GM12878 (cell line): Measurements from ENCODE around the gene SSH3. TPM values are rescaled to one million over a fixed set of nuclear protein-coding genes. Genes with fewer than 3 reads are reported as not detected.
A peak's percentile ranks its signal among the peaks of the same experiment; 100 is the strongest.

Experiments
- ATAC-seq: fragments of 200-7000 bp; cut with Tn5 transposase; 3 replicates; pipeline ENCODE4 v1.9.1; 2020; ENCODE audit warnings: mild to moderate bottlenecking, moderate library complexity
- BruUV-seq: library from RNA; stranded (reverse); fragments of 400-500 nt; replicated peaks from 2 replicates; lab custom pipeline; 2021; lab: Mats Ljungman, UMichigan
- CTCF ChIA-PET: fragments of 300-600 bp; sonication (Branson Sonifier 250); formaldehyde crosslinking; extraction: SDS; loops from one replicate; lab custom pipeline; 2021; ENCODE audit warnings: inconsistent platforms; lab: Yijun Ruan, JAX
- POLR2A ChIA-PET: fragments of 350-600 bp; formaldehyde crosslinking; extraction: SDS; loops from one replicate; lab custom pipeline; 2021; ENCODE audit warnings: inconsistent platforms; lab: Charles Lee
- RAD21 ChIA-PET: fragments of 300-600 bp; sonication (Branson Sonifier 250); formaldehyde crosslinking; loops from one replicate; lab custom pipeline; 2023; ENCODE audit warnings: antibody characterized with exemption; ENCODE audit not compliant: unreplicated experiment; lab: Charles Lee
- SMC1A ChIA-PET: fragments of 300-600 bp; sonication (Branson Sonifier 250); formaldehyde crosslinking; loops from one replicate; lab custom pipeline; 2023; ENCODE audit not compliant: unreplicated experiment, uncharacterized antibody; lab: Charles Lee
- DNase-seq: peaks from one replicate; pipeline ENCODE4 v3.0.0-alpha.2; 2011; ENCODE audit warnings: low read depth, low spot score
- FAIRE-seq: peaks from 3 replicates; lab custom pipeline; 2011; peaks lifted over from hg19 to GRCh38; lab: Jason Lieb, UNC
- H2AFZ ChIP-seq: 2 replicates; pipeline ENCODE4 v1.6.0; 2011; ENCODE audit warnings: low read depth, low read length, control low read depth; ENCODE audit not compliant: control insufficient read depth
- H3K27ac ChIP-seq: 2 replicates; pipeline ENCODE4 v1.5.1; 2011; ENCODE audit warnings: control low read depth; ENCODE audit not compliant: control insufficient read depth, insufficient read depth
- H3K27me3 ChIP-seq, 2 experiments: replicated peaks in 1 of 2; 2 replicates each; pipeline versions ENCODE4 v1.6.0 to v1.6.1; 2011; ENCODE audit warnings: low read length in 1 of 2; ENCODE audit not compliant: control insufficient read depth in 2 of 2, insufficient read depth in 2 of 2
- H3K36me3 ChIP-seq, 2 experiments: 2 replicates each; pipeline ENCODE4 v1.5.1; 2011; ENCODE audit warnings: low read length in 1 of 2; ENCODE audit not compliant: control insufficient read depth in 2 of 2, insufficient read depth in 2 of 2
- H3K4me1 ChIP-seq: 2 replicates; pipeline ENCODE4 v1.6.1; 2011; ENCODE audit warnings: mild to moderate bottlenecking, low read length, moderate library complexity, mixed read lengths; ENCODE audit not compliant: control insufficient read depth, insufficient read depth
- H3K4me2 ChIP-seq: 2 replicates; pipeline ENCODE4 v1.6.0; 2011; ENCODE audit warnings: control low read depth; ENCODE audit not compliant: control insufficient read depth, insufficient read depth
- H3K4me3 ChIP-seq: fragments of 200-600 bp; sonication (generic); 2 replicates; pipeline ENCODE4 v1.5.1; 2016
- H3K79me2 ChIP-seq: 2 replicates; pipeline ENCODE4 v1.6.0; 2011; ENCODE audit warnings: low read length; ENCODE audit not compliant: control insufficient read depth, insufficient read depth
- H3K9ac ChIP-seq: 2 replicates; pipeline ENCODE4 v1.8.0; 2011; ENCODE audit warnings: low read length, control low read depth, mixed read lengths; ENCODE audit not compliant: control insufficient read depth, insufficient read depth
- H3K9me3 ChIP-seq: replicated peaks from 3 replicates; pipeline ENCODE4 v1.5.1; 2011; ENCODE audit warnings: mild to moderate bottlenecking, low read length; ENCODE audit not compliant: control insufficient read depth, insufficient read depth
- H4K20me1 ChIP-seq: 2 replicates; pipeline ENCODE4 v1.6.0; 2011; ENCODE audit not compliant: control insufficient read depth, insufficient read depth
- ATF7 ChIP-seq: fragments of 450-650 bp; IDR thresholded peaks from 2 replicates; pipeline ENCODE4 v1.6.1; 2016; ENCODE audit warnings: low read depth, mild to moderate bottlenecking
- BHLHE40 ChIP-seq, 2 experiments: fragments of 450-650 bp in 1 of 2; IDR thresholded peaks; 2 replicates each; pipeline ENCODE4 v1.6.1; 2011 to 2017; ENCODE audit warnings: low read depth in 2 of 2, borderline replicate concordance in 1 of 2, improper control_type of control experiment in 1 of 2, low read length in 1 of 2, mild to moderate bottlenecking in 1 of 2
- EGR1 ChIP-seq, 2 experiments: IDR thresholded peaks; 1 replicate in 1 of 2; 2 replicates in 1 of 2; pipeline ENCODE4 v1.6.1; 2011 to 2012; ENCODE audit warnings: low read depth in 2 of 2, low read length in 2 of 2, borderline replicate concordance in 1 of 2, mild to moderate bottlenecking in 1 of 2, moderate library complexity in 1 of 2
- ETV6 ChIP-seq, 2 experiments: fragments of 450-650 bp in 1 of 2; IDR thresholded peaks in 1 of 2; conservative IDR thresholded peaks in 1 of 2; 2 replicates each; pipeline ENCODE4 v1.6.1; 2014; ENCODE audit warnings: antibody characterized with exemption in 1 of 2, borderline replicate concordance in 1 of 2, low read depth in 1 of 2, mild to moderate bottlenecking in 1 of 2, moderate library complexity in 1 of 2
- MEF2A ChIP-seq: IDR thresholded peaks from 2 replicates; pipeline ENCODE4 v1.6.1; 2011; ENCODE audit warnings: low read depth, mild to moderate bottlenecking, low read length, moderate library complexity; ENCODE audit not compliant: insufficient read depth
- MXI1 ChIP-seq: fragments of 150-350 bp; IDR thresholded peaks from 2 replicates; pipeline ENCODE4 v1.6.1; 2011; ENCODE audit warnings: low read depth, mild to moderate bottlenecking, inconsistent platforms, low read length, improper control_type of control experiment
- RELA ChIP-seq: fragments of 450-650 bp; IDR thresholded peaks from 2 replicates; pipeline ENCODE4 v1.8.0; 2014; ENCODE audit warnings: borderline replicate concordance; ENCODE audit not compliant: partially characterized antibody
- RELB ChIP-seq: fragments of 450-650 bp; IDR thresholded peaks from 2 replicates; pipeline ENCODE4 v1.6.1; 2017; ENCODE audit warnings: low read depth, mild to moderate bottlenecking, moderate library complexity
- USF1 ChIP-seq: IDR thresholded peaks from 2 replicates; pipeline ENCODE4 v1.6.1; 2011; ENCODE audit warnings: borderline replicate concordance, low read depth, mild to moderate bottlenecking, moderate library complexity, mixed read lengths, low read length; ENCODE audit not compliant: insufficient read depth; ENCODE audit errors: extremely low read length
- YBX1 ChIP-seq: fragments of 450-650 bp; IDR thresholded peaks from 2 replicates; pipeline ENCODE4 v1.6.1; 2016; ENCODE audit warnings: antibody characterized with exemption
- WGBS: methylation state at CpG from one replicate; pipeline ENCODE4 v1.1.6; 2016; ENCODE audit warnings: low lambda C conversion rate; ENCODE audit not compliant: insufficient replicate concordance, insufficient coverage; ENCODE audit errors: missing lambda C conversion rate; 5-methylcytosine and 5-hydroxymethylcytosine counted together
- in situ Hi-C: fragments of 300-500 bp; cut with MboI; formaldehyde crosslinking; loops from 9 replicates; pipeline ENCODE4 v1.14.3; 2018; ENCODE audit warnings: mixed read lengths
- intact Hi-C: fragments of 100-400 bp; cut with micrococcal nuclease; formaldehyde crosslinking; loops from one replicate; pipeline ENCODE4 v1.14.2; 2022; ENCODE audit not compliant: unreplicated experiment
- polyA plus RNA-seq, 11 experiments: library from polyadenylated mRNA; depleted of rRNA in 4 of 11; unstranded in 6 of 11; stranded (reverse) in 5 of 11; fragments of >200 nt; fragmentation: Nextera tagmentation in 4 of 11; fragmentation: Illumina TruSeq in 1 of 11; extraction: Ambion mirVana in 4 of 11; extraction: Trizol in 1 of 11; gene quantifications; 1 replicate in 1 of 11; 2 replicates in 10 of 11; pipeline versions ENCODE4 v1.2.1 to v1.2.3, GENCODE V29; 2011 to 2016; ENCODE audit warnings: inconsistent platforms in 2 of 11, missing spikeins in 2 of 11, low read depth in 1 of 11
- total RNA-seq, 4 experiments: library from RNA; depleted of rRNA in 3 of 4; stranded (reverse); fragments of >200 nt in 3 of 4; fragmentation: Illumina TruSeq in 1 of 4; extraction: Trizol in 1 of 4; gene quantifications; 2 replicates each; pipeline versions ENCODE4 v1.2.1 to v1.2.3, GENCODE V29; 2013 to 2021
- TF ChIP-seq, protein P1 (sequence below): fragments of 450-650 bp; IDR thresholded peaks from 2 replicates; pipeline ENCODE4 v1.6.1; 2018; ENCODE audit warnings: mild to moderate bottlenecking, low read depth, moderate library complexity; ENCODE audit not compliant: partially characterized antibody

SSH3 gene
- total and polyA plus RNA-seq, 10 of the 15 experiments (the other 5 are each of a cell fraction or from before 2014, with no cell fraction given): 0.05 to 0.83 (median 0.28) TPM; not detected in 3

DNA sequence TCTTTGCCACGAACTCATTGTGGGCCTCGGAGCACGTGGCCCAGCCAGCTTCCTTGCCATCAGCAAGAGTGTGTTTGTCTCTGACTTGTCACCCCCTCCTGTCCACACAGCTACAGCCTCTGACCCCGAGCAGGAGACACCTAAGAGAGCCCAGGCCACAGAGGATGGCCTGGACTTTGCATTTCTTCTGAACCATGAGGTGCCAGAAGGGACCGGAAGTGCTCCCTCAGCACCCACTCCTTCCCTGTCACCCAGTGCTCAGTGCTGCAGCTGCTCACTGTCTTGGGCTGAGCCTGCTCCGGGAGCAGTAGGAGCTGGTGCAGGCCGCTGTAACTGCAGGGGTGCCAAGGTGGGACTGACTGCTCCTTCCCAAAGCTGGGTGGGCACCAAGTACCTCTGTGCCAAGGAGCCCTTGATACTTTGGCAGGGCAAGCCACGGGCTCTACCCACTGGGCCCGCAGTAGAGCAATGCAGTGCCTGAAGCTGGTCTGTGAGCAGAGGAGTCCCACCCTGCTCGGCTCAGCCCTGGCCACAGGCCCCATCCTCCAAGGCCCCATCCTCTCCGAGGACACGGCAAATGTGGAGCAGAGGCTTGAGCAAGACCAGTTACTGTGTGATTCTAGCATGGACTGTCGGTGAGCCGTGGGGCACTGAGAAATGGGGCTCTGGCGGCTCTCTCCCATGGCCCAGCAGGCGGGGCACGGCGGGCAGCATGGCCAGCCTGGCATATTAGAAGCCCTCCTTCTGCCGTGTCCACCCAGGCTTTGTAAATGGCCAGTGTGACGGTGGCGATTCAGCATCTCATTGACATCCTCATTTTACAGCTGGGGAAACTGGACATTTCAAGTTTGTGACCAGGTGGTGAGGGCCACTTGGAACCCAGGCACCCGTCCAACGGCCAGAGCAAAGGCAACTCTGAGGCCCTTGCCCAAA, 30.7 kb upstream of the SSH3 start (continued):
- no peak for TF ChIP-seq RELB

DNA sequence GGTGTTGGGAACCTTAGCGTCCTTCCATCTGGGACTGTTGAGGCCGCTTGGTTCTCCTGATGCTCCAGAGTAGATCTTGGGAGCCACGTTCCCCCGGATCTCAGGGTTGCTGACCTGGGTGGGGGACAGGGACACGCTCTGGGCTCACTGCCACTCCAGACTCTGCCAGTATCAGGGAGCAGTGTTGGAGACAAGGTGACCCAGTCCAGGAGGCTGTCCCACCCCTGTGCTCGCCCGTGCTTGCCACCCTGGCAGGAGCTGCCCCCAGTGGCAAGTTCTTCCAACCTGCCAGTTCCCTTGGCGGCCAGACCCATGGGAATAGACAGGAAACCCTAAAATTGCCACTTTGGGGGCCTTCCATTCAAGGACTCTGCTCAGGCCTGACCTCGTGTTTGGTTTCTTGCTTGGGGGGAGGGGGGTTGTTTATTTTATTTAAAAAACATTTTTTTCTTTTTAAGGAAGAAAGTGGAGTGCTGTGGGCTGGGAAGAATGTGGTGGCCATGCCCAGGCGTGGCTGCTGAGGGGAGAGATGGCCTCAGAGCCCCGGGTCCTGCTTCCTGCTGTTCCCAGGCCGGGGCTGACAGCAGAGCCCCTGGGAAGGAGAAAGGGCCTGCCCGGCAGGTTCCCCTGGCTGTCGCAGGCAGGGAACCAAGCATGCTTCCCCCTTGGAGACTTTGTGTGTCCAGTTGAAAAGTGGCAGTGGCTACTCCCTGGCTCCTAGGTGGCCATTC, 29.9 kb upstream of the SSH3 start:
- DNase-seq (no peak), ATAC-seq (no peak), FAIRE-seq (no peak)
- RAD21 ChIA-PET: interaction anchor here (0.7 to 6.6 kb wide), 2 partner anchors 15 to 108 kb away, joined by 3 to 33 read pairs; no protein-coding TSS in a partner anchor
- no peaks in the 10 kb centered on the region for H3K9me3 ChIP-seq
- peak overlapping the region; percentile 81; the same call in 1 of the 2 replicates for H3K4me3 ChIP-seq
- peak overlapping the region; percentile 98 for H3K27ac ChIP-seq
- peaks cover 11 to 22% of the 10 kb centered on the region in 2 experiments; a peak in 3 of 4 replicates for H3K36me3 ChIP-seq
- BruUV-seq: no TSS peak
- SMC1A ChIA-PET: interaction anchor here (1.4 to 6.1 kb wide), 3 partner anchors 15 to 109 kb away, joined by 3 to 35 read pairs (median 5); partner anchors contain the start of gene ANKRD13D
- H4K20me1 ChIP-seq: no peaks in the 10 kb centered on the region
- H3K27me3 ChIP-seq: no peaks in the 10 kb centered on the region
- H3K9ac ChIP-seq: peak overlapping the region; percentile 77
- peak overlapping the region; percentile 100 for H3K4me2 ChIP-seq
- 8% methylated on average over 14 of the region's 14 CpGs for WGBS
- H3K4me1 ChIP-seq: peaks cover 82% of the 10 kb centered on the region
- H3K79me2 ChIP-seq: peaks cover 100% of the 10 kb centered on the region
- POLR2A ChIA-PET: interaction anchor here (0.6 to 2.9 kb wide), 3 partner anchors 19 to 128 kb away, joined by 4 to 17 read pairs (median 9); partner anchors contain the start of genes POLD4 and PPP1CA
- H2AFZ ChIP-seq: no peak overlapping the region
- in situ Hi-C loops (no loop called here), intact Hi-C loops (no loop called here)
- CTCF ChIA-PET: interaction anchor here (1.2 to 4.9 kb wide), 3 partner anchors 44 to 109 kb away, joined by 3 to 31 read pairs (median 7); no protein-coding TSS in a partner anchor
- TF ChIP-seq ATF7: no peak
- 0 out of 4 replicates have a peak, but pooled peaks of 1 of the 2 experiments have one; percentile 24 for TF ChIP-seq BHLHE40 (IDR thresholded peaks at IDR 0.05; ENCODE audit: borderline replicate concordance in 1 of 2, low read depth in 2 of 2, low read length in 1 of 2)
- no peak for TF ChIP-seq MXI1
- TF ChIP-seq, protein P1, sequence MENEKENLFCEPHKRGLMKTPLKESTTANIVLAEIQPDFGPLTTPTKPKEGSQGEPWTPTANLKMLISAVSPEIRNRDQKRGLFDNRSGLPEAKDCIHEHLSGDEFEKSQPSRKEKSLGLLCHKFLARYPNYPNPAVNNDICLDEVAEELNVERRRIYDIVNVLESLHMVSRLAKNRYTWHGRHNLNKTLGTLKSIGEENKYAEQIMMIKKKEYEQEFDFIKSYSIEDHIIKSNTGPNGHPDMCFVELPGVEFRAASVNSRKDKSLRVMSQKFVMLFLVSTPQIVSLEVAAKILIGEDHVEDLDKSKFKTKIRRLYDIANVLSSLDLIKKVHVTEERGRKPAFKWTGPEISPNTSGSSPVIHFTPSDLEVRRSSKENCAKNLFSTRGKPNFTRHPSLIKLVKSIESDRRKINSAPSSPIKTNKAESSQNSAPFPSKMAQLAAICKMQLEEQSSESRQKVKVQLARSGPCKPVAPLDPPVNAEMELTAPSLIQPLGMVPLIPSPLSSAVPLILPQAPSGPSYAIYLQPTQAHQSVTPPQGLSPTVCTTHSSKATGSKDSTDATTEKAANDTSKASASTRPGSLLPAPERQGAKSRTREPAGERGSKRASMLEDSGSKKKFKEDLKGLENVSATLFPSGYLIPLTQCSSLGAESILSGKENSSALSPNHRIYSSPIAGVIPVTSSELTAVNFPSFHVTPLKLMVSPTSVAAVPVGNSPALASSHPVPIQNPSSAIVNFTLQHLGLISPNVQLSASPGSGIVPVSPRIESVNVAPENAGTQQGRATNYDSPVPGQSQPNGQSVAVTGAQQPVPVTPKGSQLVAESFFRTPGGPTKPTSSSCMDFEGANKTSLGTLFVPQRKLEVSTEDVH: no peak
- TF ChIP-seq MEF2A: no peak
- TF ChIP-seq ETV6 (conservative IDR thresholded peaks at IDR 0.05 in 1 of 2, IDR thresholded peaks at IDR 0.05 in 1 of 2; ENCODE audit: borderline replicate concordance in 1 of 2, low read depth in 1 of 2): no peak
- TF ChIP-seq YBX1: no peak
- no peak for TF ChIP-seq RELA
- TF ChIP-seq USF1: no peak
- TF ChIP-seq EGR1 (IDR thresholded peaks at IDR 0.05; ENCODE audit: borderline replicate concordance in 1 of 2, low read depth in 2 of 2, low read length in 2 of 2): no peak
